Loucy (cell line): ENCODE results near the gene AHRR.

Experiments used
- EZH2phosphoT487 ChIP-seq: fragments of 200-600 bp; IDR thresholded peaks from 2 replicates; pipeline ENCODE4 v1.6.1; 2018; ENCODE audit warnings: antibody characterized with exemption, mild to moderate bottlenecking, moderate library complexity, borderline replicate concordance
- TF ChIP-seq, protein P1 (sequence below): fragments of 200-600 bp; sonication (generic); conservative IDR thresholded peaks from 2 replicates; pipeline ENCODE4 v1.5.1; 2014; ENCODE audit warnings: mild to moderate bottlenecking, antibody characterized with exemption, low read length

DNA sequence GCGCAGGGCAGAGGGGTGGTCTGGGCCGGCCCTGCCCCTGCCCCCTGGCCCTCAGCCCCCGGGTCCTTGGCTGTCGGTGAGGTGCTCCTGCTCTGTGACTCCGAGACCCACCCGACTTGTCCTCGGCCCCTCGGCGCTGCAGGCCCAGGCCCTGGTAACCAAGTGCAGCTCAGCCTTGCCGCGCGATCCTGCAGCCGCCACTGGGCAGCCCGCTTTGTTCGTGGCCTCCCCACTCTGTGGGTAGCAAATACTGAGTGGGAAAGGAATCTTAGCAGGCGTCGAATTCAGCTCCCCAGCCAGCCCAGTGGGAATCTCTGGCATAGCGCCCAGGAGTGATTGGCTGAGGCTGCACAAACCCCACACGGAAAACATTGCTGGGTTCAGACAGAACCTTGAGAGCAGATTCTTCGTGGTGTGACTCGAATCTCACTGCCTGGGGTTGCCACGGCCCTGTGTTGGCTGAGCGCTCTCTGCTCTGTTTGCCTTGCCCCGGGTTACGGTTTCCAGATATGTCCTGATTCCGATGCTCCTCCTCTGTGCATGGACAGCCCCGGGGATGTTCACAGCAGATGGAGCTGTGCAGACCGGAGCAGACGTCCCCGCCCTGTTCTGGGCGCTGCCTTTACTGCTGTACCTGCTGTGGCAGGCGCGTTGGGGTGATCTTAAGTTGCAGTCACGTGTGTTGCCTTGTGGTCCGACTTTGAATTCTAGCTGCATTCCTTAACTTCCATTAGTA, 108.1 kb downstream of the AHRR start:
- TF ChIP-seq, protein P1, sequence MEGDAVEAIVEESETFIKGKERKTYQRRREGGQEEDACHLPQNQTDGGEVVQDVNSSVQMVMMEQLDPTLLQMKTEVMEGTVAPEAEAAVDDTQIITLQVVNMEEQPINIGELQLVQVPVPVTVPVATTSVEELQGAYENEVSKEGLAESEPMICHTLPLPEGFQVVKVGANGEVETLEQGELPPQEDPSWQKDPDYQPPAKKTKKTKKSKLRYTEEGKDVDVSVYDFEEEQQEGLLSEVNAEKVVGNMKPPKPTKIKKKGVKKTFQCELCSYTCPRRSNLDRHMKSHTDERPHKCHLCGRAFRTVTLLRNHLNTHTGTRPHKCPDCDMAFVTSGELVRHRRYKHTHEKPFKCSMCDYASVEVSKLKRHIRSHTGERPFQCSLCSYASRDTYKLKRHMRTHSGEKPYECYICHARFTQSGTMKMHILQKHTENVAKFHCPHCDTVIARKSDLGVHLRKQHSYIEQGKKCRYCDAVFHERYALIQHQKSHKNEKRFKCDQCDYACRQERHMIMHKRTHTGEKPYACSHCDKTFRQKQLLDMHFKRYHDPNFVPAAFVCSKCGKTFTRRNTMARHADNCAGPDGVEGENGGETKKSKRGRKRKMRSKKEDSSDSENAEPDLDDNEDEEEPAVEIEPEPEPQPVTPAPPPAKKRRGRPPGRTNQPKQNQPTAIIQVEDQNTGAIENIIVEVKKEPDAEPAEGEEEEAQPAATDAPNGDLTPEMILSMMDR = no peak
- no peak for TF ChIP-seq EZH2phosphoT487
